ENCODE measurements around the gene MFAP3.

DNA sequence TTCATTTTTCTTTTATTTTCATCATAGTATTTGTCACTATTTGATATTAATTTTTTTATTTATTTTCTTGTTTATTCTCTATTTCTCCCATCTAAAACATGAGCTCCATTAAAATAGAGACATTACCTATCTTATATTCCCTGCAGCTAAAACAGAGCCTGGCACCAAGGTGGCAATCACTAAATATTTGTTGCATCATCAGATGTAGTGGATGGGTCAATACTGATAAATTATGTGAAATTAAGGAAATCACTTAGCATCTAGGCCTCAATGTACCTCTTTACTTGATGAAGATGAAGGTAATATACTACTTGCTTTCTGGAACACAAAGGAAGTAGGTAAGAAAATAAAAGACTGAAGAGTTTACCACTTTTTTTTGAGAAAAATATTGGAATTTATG is 24.6 kb downstream of the MFAP3 start:
- TF ChIP-seq, protein P1, sequence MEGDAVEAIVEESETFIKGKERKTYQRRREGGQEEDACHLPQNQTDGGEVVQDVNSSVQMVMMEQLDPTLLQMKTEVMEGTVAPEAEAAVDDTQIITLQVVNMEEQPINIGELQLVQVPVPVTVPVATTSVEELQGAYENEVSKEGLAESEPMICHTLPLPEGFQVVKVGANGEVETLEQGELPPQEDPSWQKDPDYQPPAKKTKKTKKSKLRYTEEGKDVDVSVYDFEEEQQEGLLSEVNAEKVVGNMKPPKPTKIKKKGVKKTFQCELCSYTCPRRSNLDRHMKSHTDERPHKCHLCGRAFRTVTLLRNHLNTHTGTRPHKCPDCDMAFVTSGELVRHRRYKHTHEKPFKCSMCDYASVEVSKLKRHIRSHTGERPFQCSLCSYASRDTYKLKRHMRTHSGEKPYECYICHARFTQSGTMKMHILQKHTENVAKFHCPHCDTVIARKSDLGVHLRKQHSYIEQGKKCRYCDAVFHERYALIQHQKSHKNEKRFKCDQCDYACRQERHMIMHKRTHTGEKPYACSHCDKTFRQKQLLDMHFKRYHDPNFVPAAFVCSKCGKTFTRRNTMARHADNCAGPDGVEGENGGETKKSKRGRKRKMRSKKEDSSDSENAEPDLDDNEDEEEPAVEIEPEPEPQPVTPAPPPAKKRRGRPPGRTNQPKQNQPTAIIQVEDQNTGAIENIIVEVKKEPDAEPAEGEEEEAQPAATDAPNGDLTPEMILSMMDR (optimal IDR thresholded peaks at IDR 0.05 in 1 of 3, IDR thresholded peaks at IDR 0.05 in 1 of 3, conservative IDR thresholded peaks at IDR 0.05 in 1 of 3; ENCODE audit: extremely low read depth in 1 of 3, insufficient read depth in 2 of 3, low read length in 3 of 3), result no peak
- TF ChIP-seq EZH2 (IDR thresholded peaks at IDR 0.05; ENCODE audit: low read length), result no peak
